K562 (cell line): ENCODE results near the gene ZNF768. TPM values are rescaled to one million over a fixed set of nuclear protein-coding genes. Genes with fewer than 3 reads are reported as not detected.
A peak's percentile ranks its signal among the peaks of the same experiment; 100 is the strongest.

Source experiments
- CBFB ChIP-seq: sonication (generic); formaldehyde crosslinking; IDR thresholded peaks from 2 replicates; pipeline ENCODE4 v1.4.0; 2020; ENCODE audit warnings: mild to moderate bottlenecking, missing genetic modification reagents
- CC2D1A ChIP-seq: fragments of 450-650 bp; IDR thresholded peaks from 2 replicates; pipeline ENCODE4 v1.6.1; 2017; ENCODE audit warnings: mild to moderate bottlenecking
- CSDE1 ChIP-seq, 2 experiments: fragments of 450-650 bp; IDR thresholded peaks; 2 replicates each; pipeline ENCODE4 v1.6.1; 2016; ENCODE audit warnings: mild to moderate bottlenecking in 1 of 2
- EP400 ChIP-seq: fragments of 450-650 bp; IDR thresholded peaks from 2 replicates; pipeline ENCODE4 v1.6.1; 2017; ENCODE audit warnings: antibody characterized with exemption, mild to moderate bottlenecking, moderate library complexity
- EWSR1 ChIP-seq: fragments of 450-650 bp; IDR thresholded peaks from 2 replicates; pipeline ENCODE4 v1.6.1; 2018; ENCODE audit warnings: borderline replicate concordance, mild to moderate bottlenecking, low read depth, moderate library complexity; ENCODE audit not compliant: partially characterized antibody
- GATA2 ChIP-seq: sonication (generic); formaldehyde crosslinking; IDR thresholded peaks from 2 replicates; pipeline ENCODE4 v1.4.0; 2020; ENCODE audit warnings: mild to moderate bottlenecking, missing genetic modification reagents
- HDAC8 ChIP-seq: fragments of 450-650 bp; IDR thresholded peaks from 2 replicates; pipeline ENCODE4 v1.6.1; 2016; ENCODE audit warnings: mild to moderate bottlenecking, missing genetic modification characterization, moderate library complexity, missing compliant biosample characterization
- NFATC3 ChIP-seq: fragments of 450-650 bp; IDR thresholded peaks from 2 replicates; pipeline ENCODE4 v1.6.1; 2017; ENCODE audit warnings: mild to moderate bottlenecking
- SIX5 ChIP-seq, 2 experiments: IDR thresholded peaks; 2 replicates each; pipeline ENCODE4 v1.6.1; 2011; ENCODE audit warnings: low read length in 2 of 2, borderline replicate concordance in 1 of 2, low read depth in 1 of 2, mild to moderate bottlenecking in 1 of 2, moderate library complexity in 1 of 2; ENCODE audit not compliant: insufficient read depth in 1 of 2
- TAF1 ChIP-seq: IDR thresholded peaks from 2 replicates; pipeline ENCODE4 v1.6.1; 2011; ENCODE audit warnings: mild to moderate bottlenecking, low read length, moderate library complexity; ENCODE audit not compliant: insufficient read depth, control insufficient read depth, severe bottlenecking; ENCODE audit errors: extremely low read depth
- TCF7L2 ChIP-seq: fragments of 150-350 bp; IDR thresholded peaks from 2 replicates; pipeline ENCODE4 v1.6.1; 2016; ENCODE audit warnings: low read depth, mild to moderate bottlenecking, low read length, moderate library complexity
- ZBTB1 ChIP-seq: sonication (generic); formaldehyde crosslinking; IDR thresholded peaks from 2 replicates; pipeline ENCODE4 v1.8.1; 2023; ENCODE audit warnings: missing genetic modification reagents, low read depth, mild to moderate bottlenecking, borderline replicate concordance
- ZBTB17 ChIP-seq: fragments of 450-650 bp; formaldehyde crosslinking; IDR thresholded peaks from 2 replicates; pipeline ENCODE4 v1.4.0; 2020; ENCODE audit warnings: mild to moderate bottlenecking
- ZNF140 ChIP-seq: fragments of 250-450 bp; sonication (Bioruptor Pico); IDR thresholded peaks from 2 replicates; pipeline ENCODE4 v1.8.0; 2021; ENCODE audit warnings: moderate library complexity, mild to moderate bottlenecking, inconsistent platforms
- ZNF23 ChIP-seq: fragments of 250-450 bp; sonication (Bioruptor Pico); IDR thresholded peaks from 2 replicates; pipeline ENCODE4 v1.4.0; 2020; ENCODE audit warnings: mild to moderate bottlenecking
- ZNF444 ChIP-seq: fragments of 250-450 bp; sonication (Bioruptor Pico); IDR thresholded peaks from 2 replicates; pipeline ENCODE4 v1.4.0; 2020; ENCODE audit warnings: mild to moderate bottlenecking, moderate library complexity
- ZNF785 ChIP-seq: fragments of 250-450 bp; sonication (Bioruptor Pico); IDR thresholded peaks from 2 replicates; pipeline ENCODE4 v1.4.0; 2020; ENCODE audit warnings: mild to moderate bottlenecking
- ZNF830 ChIP-seq: fragments of 250-450 bp; sonication (Bioruptor Pico); IDR thresholded peaks from 2 replicates; pipeline ENCODE4 v1.5.0; 2021; ENCODE audit warnings: mild to moderate bottlenecking
- polyA plus RNA-seq, 8 experiments: library from polyadenylated mRNA; depleted of rRNA in 4 of 8; stranded (reverse) in 5 of 8; unstranded in 3 of 8; fragments of >200 nt; fragmentation: Nextera tagmentation in 2 of 8; fragmentation: Illumina TruSeq in 1 of 8; extraction: Ambion mirVana in 2 of 8; extraction: Trizol in 1 of 8; gene quantifications; 2 replicates each; pipeline versions ENCODE4 v1.2.1 to v1.2.3, GENCODE V29; 2011 to 2014; ENCODE audit warnings: inconsistent platforms in 1 of 8, missing spikeins in 1 of 8
- total RNA-seq, 7 experiments: library from RNA; depleted of rRNA in 6 of 7; stranded (reverse); fragments of >200 nt in 6 of 7; fragmentation: Illumina TruSeq in 2 of 7; extraction: Trizol in 2 of 7; gene quantifications; 2 replicates each; pipeline versions ENCODE4 v1.2.1 to v1.2.3, GENCODE V29; 2011 to 2021; ENCODE audit warnings: low replicate concordance in 1 of 7
- TF ChIP-seq, protein P1 (sequence below), 2 experiments: fragments of 200-800 bp in 1 of 2; sonication (Bioruptor generic) in 1 of 2; sonication (generic) in 1 of 2; formaldehyde crosslinking in 1 of 2; IDR thresholded peaks in 1 of 2; conservative IDR thresholded peaks in 1 of 2; 2 replicates each; pipeline versions ENCODE4 v1.5.0 to v1.6.1; 2016 to 2020; ENCODE audit warnings: missing compliant biosample characterization in 1 of 2, missing genetic modification characterization in 1 of 2, missing genetic modification reagents in 1 of 2
- TF ChIP-seq, protein P2 (sequence below): fragments of 250-450 bp; sonication (Bioruptor Pico); IDR thresholded peaks from 2 replicates; pipeline ENCODE4 v1.8.0; 2022; ENCODE audit warnings: inconsistent platforms
- TF ChIP-seq, protein P3 (sequence below): sonication (generic); formaldehyde crosslinking; IDR thresholded peaks from 2 replicates; pipeline ENCODE4 v1.8.1; 2023; ENCODE audit warnings: mild to moderate bottlenecking, missing genetic modification reagents, moderate library complexity
- TF ChIP-seq, protein P4 (sequence below): fragments of 250-450 bp; sonication (Bioruptor Pico); IDR thresholded peaks from 2 replicates; pipeline ENCODE4 v1.5.0; 2021; ENCODE audit warnings: mild to moderate bottlenecking, borderline replicate concordance

Gene ZNF768
- total and polyA plus RNA-seq, 9 of the 15 experiments (the other 6 are each of a cell fraction or from before 2014, with no cell fraction given): 0.13 to 50.7 (median 26.9) TPM

DNA sequence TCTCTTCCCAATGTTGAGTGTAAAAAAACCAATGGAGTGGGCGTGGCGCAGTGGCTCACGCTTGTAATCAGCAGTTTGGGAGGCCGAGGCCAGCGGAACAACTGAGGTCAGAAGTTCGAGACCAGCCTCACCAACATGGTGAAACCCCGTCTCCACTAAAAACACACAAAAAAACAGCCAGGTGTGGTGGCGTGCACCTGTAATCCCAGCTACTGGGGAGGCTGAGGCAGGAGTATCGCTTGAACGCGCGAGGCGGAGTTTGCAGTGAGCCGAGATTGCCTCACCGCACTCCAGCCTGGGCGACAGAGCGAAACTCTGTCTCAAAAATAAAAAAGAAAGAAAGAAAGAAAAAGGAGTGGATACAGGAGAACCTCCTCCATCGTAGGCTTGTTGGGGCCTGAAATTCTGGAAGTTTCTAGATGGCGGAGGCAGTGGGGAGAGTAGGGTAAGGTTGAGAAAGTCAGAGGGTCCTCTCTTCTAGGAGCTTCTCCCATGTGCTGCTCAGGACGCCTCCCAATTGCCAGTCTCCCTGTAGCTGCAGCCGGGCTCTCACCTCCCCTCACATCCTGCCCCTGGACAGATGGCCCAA, 32.5 kb upstream of the ZNF768 start (continued):
- TF ChIP-seq CC2D1A (peak; percentile 40; the same call in 1 of the 2 replicates), CBFB (CRISPR knock-in tag) (no peak), CSDE1 (IDR thresholded peaks at IDR 0.05) (no peak), SIX5 (IDR thresholded peaks at IDR 0.05; ENCODE audit: borderline replicate concordance in 1 of 2, insufficient read depth in 1 of 2, low read depth in 1 of 2, low read length in 2 of 2) (no peak), NFATC3 (no peak; the same call in 1 of the 2 replicates), TCF7L2 (no peak), ZNF140 (no peak), EP400 (no peak), ZNF444 (no peak), EWSR1 (no peak), GATA2 (CRISPR knock-in tag) (peak; percentile 16; the same call in 1 of the 2 replicates), TAF1 (no peak), ZBTB17 (no peak), HDAC8 (tag) (no peak), ZBTB1 (CRISPR knock-in tag) (no peak; the same call in 1 of the 2 replicates), ZNF830 (no peak), ZNF23 (no peak), ZNF785 (CRISPR knock-in tag) (no peak)
- TF ChIP-seq, protein P1, sequence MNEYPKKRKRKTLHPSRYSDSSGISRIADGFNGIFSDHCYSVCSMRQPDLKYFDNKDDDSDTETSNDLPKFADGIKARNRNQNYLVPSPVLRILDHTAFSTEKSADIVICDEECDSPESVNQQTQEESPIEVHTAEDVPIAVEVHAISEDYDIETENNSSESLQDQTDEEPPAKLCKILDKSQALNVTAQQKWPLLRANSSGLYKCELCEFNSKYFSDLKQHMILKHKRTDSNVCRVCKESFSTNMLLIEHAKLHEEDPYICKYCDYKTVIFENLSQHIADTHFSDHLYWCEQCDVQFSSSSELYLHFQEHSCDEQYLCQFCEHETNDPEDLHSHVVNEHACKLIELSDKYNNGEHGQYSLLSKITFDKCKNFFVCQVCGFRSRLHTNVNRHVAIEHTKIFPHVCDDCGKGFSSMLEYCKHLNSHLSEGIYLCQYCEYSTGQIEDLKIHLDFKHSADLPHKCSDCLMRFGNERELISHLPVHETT (CRISPR knock-in tag; conservative IDR thresholded peaks at IDR 0.05 in 1 of 2, IDR thresholded peaks at IDR 0.05 in 1 of 2): no peak
- TF ChIP-seq, protein P2, sequence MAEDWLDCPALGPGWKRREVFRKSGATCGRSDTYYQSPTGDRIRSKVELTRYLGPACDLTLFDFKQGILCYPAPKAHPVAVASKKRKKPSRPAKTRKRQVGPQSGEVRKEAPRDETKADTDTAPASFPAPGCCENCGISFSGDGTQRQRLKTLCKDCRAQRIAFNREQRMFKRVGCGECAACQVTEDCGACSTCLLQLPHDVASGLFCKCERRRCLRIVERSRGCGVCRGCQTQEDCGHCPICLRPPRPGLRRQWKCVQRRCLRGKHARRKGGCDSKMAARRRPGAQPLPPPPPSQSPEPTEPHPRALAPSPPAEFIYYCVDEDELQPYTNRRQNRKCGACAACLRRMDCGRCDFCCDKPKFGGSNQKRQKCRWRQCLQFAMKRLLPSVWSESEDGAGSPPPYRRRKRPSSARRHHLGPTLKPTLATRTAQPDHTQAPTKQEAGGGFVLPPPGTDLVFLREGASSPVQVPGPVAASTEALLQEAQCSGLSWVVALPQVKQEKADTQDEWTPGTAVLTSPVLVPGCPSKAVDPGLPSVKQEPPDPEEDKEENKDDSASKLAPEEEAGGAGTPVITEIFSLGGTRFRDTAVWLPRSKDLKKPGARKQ (CRISPR knock-in tag): peak; percentile 95
- TF ChIP-seq, protein P3, sequence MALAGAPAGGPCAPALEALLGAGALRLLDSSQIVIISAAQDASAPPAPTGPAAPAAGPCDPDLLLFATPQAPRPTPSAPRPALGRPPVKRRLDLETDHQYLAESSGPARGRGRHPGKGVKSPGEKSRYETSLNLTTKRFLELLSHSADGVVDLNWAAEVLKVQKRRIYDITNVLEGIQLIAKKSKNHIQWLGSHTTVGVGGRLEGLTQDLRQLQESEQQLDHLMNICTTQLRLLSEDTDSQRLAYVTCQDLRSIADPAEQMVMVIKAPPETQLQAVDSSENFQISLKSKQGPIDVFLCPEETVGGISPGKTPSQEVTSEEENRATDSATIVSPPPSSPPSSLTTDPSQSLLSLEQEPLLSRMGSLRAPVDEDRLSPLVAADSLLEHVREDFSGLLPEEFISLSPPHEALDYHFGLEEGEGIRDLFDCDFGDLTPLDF (CRISPR knock-in tag): 0 out of 2 replicates have a peak, but pooled peaks have one; percentile 16
- TF ChIP-seq, protein P4, sequence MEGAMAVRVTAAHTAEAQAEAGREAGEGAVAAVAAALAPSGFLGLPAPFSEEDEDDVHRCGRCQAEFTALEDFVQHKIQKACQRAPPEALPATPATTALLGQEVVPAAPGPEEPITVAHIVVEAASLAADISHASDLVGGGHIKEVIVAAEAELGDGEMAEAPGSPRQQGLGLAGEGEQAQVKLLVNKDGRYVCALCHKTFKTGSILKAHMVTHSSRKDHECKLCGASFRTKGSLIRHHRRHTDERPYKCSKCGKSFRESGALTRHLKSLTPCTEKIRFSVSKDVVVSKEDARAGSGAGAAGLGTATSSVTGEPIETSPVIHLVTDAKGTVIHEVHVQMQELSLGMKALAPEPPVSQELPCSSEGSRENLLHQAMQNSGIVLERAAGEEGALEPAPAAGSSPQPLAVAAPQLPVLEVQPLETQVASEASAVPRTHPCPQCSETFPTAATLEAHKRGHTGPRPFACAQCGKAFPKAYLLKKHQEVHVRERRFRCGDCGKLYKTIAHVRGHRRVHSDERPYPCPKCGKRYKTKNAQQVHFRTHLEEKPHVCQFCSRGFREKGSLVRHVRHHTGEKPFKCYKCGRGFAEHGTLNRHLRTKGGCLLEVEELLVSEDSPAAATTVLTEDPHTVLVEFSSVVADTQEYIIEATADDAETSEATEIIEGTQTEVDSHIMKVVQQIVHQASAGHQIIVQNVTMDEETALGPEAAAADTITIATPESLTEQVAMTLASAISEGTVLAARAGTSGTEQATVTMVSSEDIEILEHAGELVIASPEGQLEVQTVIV (CRISPR knock-in tag): no peak
